Aorta (tissue), 5 donors: ENCODE results near the gene DYDC2. TPM values are rescaled to one million over a fixed set of nuclear protein-coding genes. Genes with fewer than 3 reads are reported as not detected.

Experiments
- ATAC-seq: fragments of 200-7000 bp; cut with Tn5 transposase; one replicate; pipeline ENCODE4 v1.9.1; 2022; ENCODE audit warnings: moderate library complexity; ENCODE audit not compliant: low FRiP score
- DNase-seq, 2 donors: peaks; one replicate each; pipeline ENCODE4 v3.0.0-alpha.2; 2020
- H3K27ac ChIP-seq, 2 donors: one replicate each; pipeline ENCODE4 v1.5.1; 2013; ENCODE audit warnings: low read length in 2 of 2, mild to moderate bottlenecking in 2 of 2, moderate library complexity in 2 of 2, control low read depth in 1 of 2, inconsistent platforms in 1 of 2, low read depth in 1 of 2
- H3K27me3 ChIP-seq, 2 donors: one replicate each; pipeline ENCODE4 v1.6.1; 2013; ENCODE audit warnings: control low read depth in 1 of 2, low read length in 1 of 2, mild to moderate bottlenecking in 1 of 2, moderate library complexity in 1 of 2; ENCODE audit not compliant: insufficient read depth in 2 of 2, control insufficient read depth in 1 of 2
- H3K36me3 ChIP-seq, 2 donors: one replicate each; pipeline ENCODE4 v1.6.1; 2013; ENCODE audit warnings: control low read depth in 1 of 2, low read length in 1 of 2, mild to moderate bottlenecking in 1 of 2; ENCODE audit not compliant: insufficient read depth in 2 of 2, control insufficient read depth in 1 of 2
- H3K4me1 ChIP-seq, 2 donors: one replicate each; pipeline ENCODE4 v1.6.1; 2013; ENCODE audit warnings: low read length in 2 of 2, control low read depth in 1 of 2, mild to moderate bottlenecking in 1 of 2, moderate library complexity in 1 of 2; ENCODE audit not compliant: insufficient read depth in 2 of 2, control insufficient read depth in 1 of 2
- H3K4me3 ChIP-seq, 2 donors: one replicate each; pipeline ENCODE4 v1.5.1; 2013; ENCODE audit warnings: low read length in 2 of 2, control low read depth in 1 of 2, mild to moderate bottlenecking in 1 of 2
- H3K9me3 ChIP-seq: one replicate; pipeline ENCODE4 v1.6.1; 2013; ENCODE audit warnings: mild to moderate bottlenecking, low read length; ENCODE audit not compliant: control insufficient read depth
- WGBS, 2 donors: extraction: QIAGEN DNeasy Blood & Tissue Kit; methylation state at CpG; one replicate each; pipeline ENCODE4 v1.1.7; 2013; 5-methylcytosine and 5-hydroxymethylcytosine counted together
- intact Hi-C, 2 donors: fragments of 100-400 bp; cut with DNase I; formaldehyde crosslinking; loops; one replicate each; pipeline versions ENCODE4 v1.14.2 to v1.15.0; 2022
- long read RNA-seq, 2 donors: library from polyadenylated mRNA; unstranded; transcript quantifications; one replicate each; pipeline ENCODE4 v2.0.0, GENCODE V29; 2020 to 2021
- polyA plus RNA-seq, 2 donors: library from polyadenylated mRNA; stranded (reverse); fragments of 200-250 nt; gene quantifications; one replicate each; pipeline ENCODE4 v1.2.3, GENCODE V29; 2013
- total RNA-seq, 2 donors: library from RNA; stranded (reverse); fragmentation: NEBNext Ultra II Directional; extraction: Animal tissue kit (Norgen Biotek cat#: 25700); gene quantifications; one replicate each; pipeline ENCODE4 v1.2.1, GENCODE V29; 2021
- donor health status: healthy with polysubstance abuse.
- donor health status: Bipolar disorder and iron deficiency.
- donor health status: DM: no; HTN: no; CAD: no.
- donor health status: DM: no; HTN: no; CAD: no.
- donor health status: DM: yes; HTN: yes; CAD: no.

The DYDC2 gene, protein sequence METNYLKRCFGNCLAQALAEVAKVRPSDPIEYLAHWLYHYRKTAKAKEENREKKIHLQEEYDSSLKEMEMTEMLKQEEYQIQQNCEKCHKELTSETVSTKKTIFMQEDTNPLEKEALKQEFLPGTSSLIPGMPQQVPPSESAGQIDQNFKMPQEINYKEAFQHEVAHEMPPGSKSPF
- total RNA-seq (not detected), polyA plus RNA-seq (not detected)
- long read RNA-seq, donor 1, result 0 reads
- long read RNA-seq, donor 2, result 0 reads

GRCh38 chr10:80356563-80356988 is at the start of gene DYDC2, which contains the start of gene DYDC1:
Gene DYDC2 (plus strand): TSS chr10:80356781. CDS start chr10:80362444, 5,663 bp downstream.
Gene DYDC1 (minus strand): TSS chr10:80356755. CDS start chr10:80352601, 4,154 bp downstream.
- H3K36me3 ChIP-seq, result no peaks in the 10 kb centered on the region
- peak; percentile 75 for ATAC-seq
- DNase-seq, result peak; percentile 68 to 77
- peak within 1 kb of the TSS in 1 of 2 donors; percentile 16 for H3K4me3 ChIP-seq
- no peak within 1 kb of the TSS for H3K27ac ChIP-seq
- no peaks in the 10 kb centered on the region for H3K27me3 ChIP-seq
- 2% methylated on average over 40 to 43 of the region's 43 CpGs for WGBS, 2 donors
- H3K4me1 ChIP-seq, result peaks cover 0 to 2% of the 10 kb centered on the region in 2 donors
- intact Hi-C loops, result no loop called here
- H3K9me3 ChIP-seq, result no peaks in the 10 kb centered on the region

DNA sequence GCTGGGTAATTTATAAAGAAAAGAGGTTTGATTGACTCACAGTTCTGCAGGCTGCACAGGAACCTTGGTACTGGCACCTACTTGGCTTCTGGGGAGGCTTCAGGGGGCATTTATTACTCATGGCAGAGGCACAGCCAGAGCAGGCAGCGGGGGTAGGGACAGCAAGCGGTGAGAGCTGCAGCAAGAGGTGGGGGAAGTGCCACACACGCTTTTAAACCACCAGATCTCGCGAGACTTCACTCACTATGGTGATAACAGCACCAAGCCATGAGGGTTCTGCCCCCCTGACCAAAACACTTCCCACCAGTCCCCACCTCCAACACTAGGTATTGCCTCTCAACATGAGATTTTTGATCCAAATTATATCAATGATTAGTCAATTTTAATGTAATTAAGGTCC is 43.1 kb upstream of the DYDC2 start:
- no peaks in the 10 kb centered on the region for H3K9me3 ChIP-seq
- H3K36me3 ChIP-seq, result no peaks in the 10 kb centered on the region
- no peaks in the 10 kb centered on the region for H3K27me3 ChIP-seq
- intact Hi-C loops, result no loop called here
- ATAC-seq (no peak), DNase-seq (no peak)
- no peak overlapping the region for H3K4me3 ChIP-seq
- no peak overlapping the region for H3K27ac ChIP-seq
- H3K4me1 ChIP-seq, result no peaks in the 10 kb centered on the region
- WGBS, 2 donors, result 81 to 87% methylated on average over 5 of the region's 5 CpGs

DNA sequence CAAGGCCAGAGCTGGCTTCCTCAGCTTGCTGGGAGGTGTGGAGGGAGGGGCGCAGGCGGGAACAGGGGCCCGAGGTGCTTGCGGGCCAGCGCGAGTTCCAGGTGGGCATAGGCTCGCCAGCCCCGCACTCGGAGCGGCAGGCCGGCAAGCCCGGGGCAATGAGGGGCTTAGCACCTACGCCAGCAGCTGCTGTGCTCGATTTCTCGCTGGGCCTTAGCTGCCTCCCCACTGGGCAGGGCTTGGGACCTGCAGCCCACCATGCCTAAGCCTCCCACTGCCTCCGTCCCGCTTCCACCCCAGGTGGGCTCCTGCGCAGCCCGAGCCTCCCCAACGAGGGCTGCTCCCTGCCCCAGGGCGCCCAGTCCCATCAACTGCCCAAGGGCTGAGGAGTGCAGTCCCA is 41.2 kb upstream of the DYDC2 start:
- no peaks in the 10 kb centered on the region for H3K36me3 ChIP-seq
- no peaks in the 10 kb centered on the region for H3K9me3 ChIP-seq
- intact Hi-C loops, result no loop called here
- DNase-seq (no peak), ATAC-seq (no peak)
- H3K27me3 ChIP-seq, result no peaks in the 10 kb centered on the region
- WGBS, 2 donors, result 92 to 98% methylated on average over 21 of the region's 21 CpGs
- no peak overlapping the region for H3K4me3 ChIP-seq
- H3K4me1 ChIP-seq, result no peaks in the 10 kb centered on the region
- H3K27ac ChIP-seq, result no peak overlapping the region

- DNase-seq, result no peak
- Histone ChIP-seq H3K9me3 (no peaks in the 10 kb centered on the region), H3K4me1 (no peaks in the 10 kb centered on the region), H3K4me3 (no peak overlapping the region), H3K36me3 (no peaks in the 10 kb centered on the region), H3K27ac (no peak overlapping the region), H3K27me3 (no peaks in the 10 kb centered on the region)
- ATAC-seq, result no peak
- intact Hi-C loops, result no loop called here
These were observed 37.8 kb upstream of the DYDC2 start for GRCh38 chr10:80318742-80319141.

DNA sequence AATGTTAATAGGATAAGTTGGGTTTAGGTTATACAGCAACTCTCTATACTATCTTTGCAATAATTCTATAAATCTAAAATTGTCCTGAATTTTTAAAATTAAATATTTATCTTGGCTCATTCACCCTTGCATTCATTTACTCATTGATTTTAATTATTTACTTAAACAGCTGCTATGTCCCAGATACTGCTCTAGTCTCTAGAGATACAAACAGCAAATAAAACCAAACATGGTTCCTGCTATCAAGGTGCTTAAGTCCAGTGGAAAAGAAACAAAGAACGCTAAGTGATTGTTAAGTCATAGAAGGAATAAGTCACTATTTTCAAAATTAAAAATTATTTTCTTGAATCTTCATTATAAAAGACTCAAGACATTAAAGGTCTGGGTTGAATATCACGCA is 37.3 kb upstream of the DYDC2 start:
- Histone ChIP-seq H3K4me3 (no peak overlapping the region), H3K36me3 (no peaks in the 10 kb centered on the region), H3K4me1 (no peaks in the 10 kb centered on the region), H3K9me3 (no peaks in the 10 kb centered on the region), H3K27me3 (no peaks in the 10 kb centered on the region), H3K27ac (no peak overlapping the region)
- ATAC-seq (no peak), DNase-seq (no peak)
- intact Hi-C loops, result no loop called here
- 89 to 92% methylated on average over 2 of the region's 2 CpGs for WGBS, 2 donors

DNA sequence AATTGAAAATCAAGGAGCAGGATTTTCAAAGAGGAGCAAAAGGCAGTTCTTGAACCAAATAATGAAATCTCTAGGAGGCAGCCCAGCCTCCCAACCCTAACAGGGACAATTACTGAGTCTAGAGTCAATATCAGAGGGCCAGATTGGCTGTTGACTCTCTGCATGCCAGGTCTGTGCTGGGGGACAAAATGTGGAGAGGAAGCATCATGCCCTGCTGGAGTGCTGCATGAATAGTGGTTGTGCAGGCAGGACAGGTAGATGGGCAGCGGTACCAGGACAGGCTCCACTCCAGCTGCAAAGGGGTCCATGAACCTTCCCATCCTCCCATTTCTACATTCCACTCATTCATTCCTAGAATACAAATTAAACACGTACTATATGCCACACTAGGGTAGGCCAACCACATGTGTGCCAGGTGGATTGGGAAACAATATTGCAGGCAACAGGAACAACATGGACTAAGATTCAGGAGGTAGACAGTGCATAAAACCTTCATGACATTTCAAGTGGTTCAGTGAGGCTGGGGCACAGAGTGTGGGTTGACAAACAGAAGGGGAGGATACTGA is 36.8 kb upstream of the DYDC2 start:
- Histone ChIP-seq H3K4me3 (no peak overlapping the region), H3K27ac (no peak overlapping the region), H3K4me1 (no peaks in the 10 kb centered on the region), H3K36me3 (no peaks in the 10 kb centered on the region), H3K27me3 (no peaks in the 10 kb centered on the region), H3K9me3 (no peaks in the 10 kb centered on the region)
- ATAC-seq (no peak), DNase-seq (no peak)
- WGBS, 2 donors, result 87 to 90% methylated on average over 2 of the region's 2 CpGs
- intact Hi-C loops, result no loop called here

DNA sequence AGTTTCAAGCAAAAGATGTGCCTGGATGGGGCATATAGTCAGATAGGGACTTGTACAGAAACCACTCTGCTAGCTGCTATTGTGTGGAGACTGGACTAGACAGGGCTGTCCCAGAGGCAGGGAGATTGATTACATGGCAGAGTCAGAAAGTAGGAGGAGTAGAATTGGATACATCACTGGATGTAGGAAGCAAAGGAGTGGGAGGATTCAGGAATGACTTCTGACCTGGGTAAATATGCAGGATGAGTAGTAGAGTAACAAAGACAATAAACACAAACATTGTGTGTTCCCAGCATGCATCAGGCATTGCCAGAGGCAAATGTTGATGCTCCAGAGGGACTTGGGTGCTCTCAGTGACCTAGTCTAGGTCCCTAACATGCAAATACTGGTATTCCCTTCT is 36.2 kb upstream of the DYDC2 start:
- DNase-seq (no peak), ATAC-seq (no peak)
- H3K27ac ChIP-seq, result no peak overlapping the region
- no peaks in the 10 kb centered on the region for H3K36me3 ChIP-seq
- no peaks in the 10 kb centered on the region for H3K4me1 ChIP-seq
- H3K27me3 ChIP-seq, result no peaks in the 10 kb centered on the region
- intact Hi-C loops, result no loop called here
- H3K9me3 ChIP-seq, result no peaks in the 10 kb centered on the region
- H3K4me3 ChIP-seq, result no peak overlapping the region

GRCh38 chr10:80321183-80321582 is 35.4 kb upstream of the DYDC2 start:
- H3K36me3 ChIP-seq, result no peaks in the 10 kb centered on the region
- no peaks in the 10 kb centered on the region for H3K9me3 ChIP-seq
- WGBS, 2 donors, result 38 to 46% methylated on average over 5 of the region's 5 CpGs
- no peaks in the 10 kb centered on the region for H3K4me1 ChIP-seq
- intact Hi-C loops, result no loop called here
- H3K27me3 ChIP-seq, result no peaks in the 10 kb centered on the region
- ATAC-seq, result no peak
- DNase-seq, result no peak
- no peak overlapping the region for H3K4me3 ChIP-seq
- no peak overlapping the region for H3K27ac ChIP-seq

DNA sequence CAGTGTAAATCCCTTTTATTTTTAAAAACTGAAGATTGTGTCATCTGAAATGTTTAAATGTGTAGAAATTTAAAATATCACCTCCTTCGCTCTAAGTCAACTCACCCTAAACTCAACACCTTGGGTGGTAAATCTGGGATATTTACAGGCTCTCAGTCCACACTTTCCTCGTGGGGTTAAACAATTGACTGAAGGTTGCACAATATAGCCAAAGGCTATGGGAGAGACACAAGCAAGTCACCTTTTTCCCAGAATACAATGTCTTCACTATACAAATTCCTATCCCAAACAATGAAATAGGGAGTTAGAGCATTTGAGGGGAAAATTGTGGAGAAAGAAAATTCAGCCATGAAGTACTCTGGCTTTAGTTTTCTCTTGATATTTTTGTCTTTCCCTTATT is 34.4 kb upstream of the DYDC2 start:
- Histone ChIP-seq H3K27ac (no peak overlapping the region), H3K9me3 (no peaks in the 10 kb centered on the region), H3K36me3 (no peaks in the 10 kb centered on the region), H3K27me3 (no peaks in the 10 kb centered on the region), H3K4me3 (no peak overlapping the region), H3K4me1 (no peaks in the 10 kb centered on the region)
- intact Hi-C loops, result no loop called here
- ATAC-seq, result no peak
- no peak for DNase-seq
- 81 to 86% methylated on average over 2 of the region's 2 CpGs for WGBS, 2 donors
